T-cell (primary cell): ENCODE results near the gene C3orf20. TPM values are rescaled to one million over a fixed set of nuclear protein-coding genes. Genes with fewer than 3 reads are reported as not detected.

Experiments used
- ATAC-seq, 4 experiments: fragments of 200-7000 bp in 3 of 4; fragments of 150-1000 bp in 1 of 4; cut with Tn5 transposase; replicated peaks in 1 of 4; 1 replicate in 3 of 4; 2 replicates in 1 of 4; pipeline ENCODE4 v1.10.0; 2021; ENCODE audit warnings: moderate library complexity in 3 of 4, mild to moderate bottlenecking in 2 of 4, moderate number of reproducible peaks in 1 of 4
- CTCF ChIA-PET, 2 donors: fragments of 300-600 bp; sonication (Branson Sonifier 250); formaldehyde crosslinking; loops; one replicate each; lab custom pipeline; 2022; ENCODE audit warnings: antibody characterized with exemption in 2 of 2; lab: Charles Lee
- POLR2A ChIA-PET, 2 donors: fragments of 300-600 bp; sonication (Branson Sonifier 250); formaldehyde crosslinking; loops; one replicate each; lab custom pipeline; 2022; ENCODE audit warnings: antibody characterized with exemption in 2 of 2; lab: Charles Lee
- DNase-seq, 35 experiments: peaks; one replicate each; pipeline versions ENCODE4 v3.0.0 to v3.0.0-alpha.2; 2013 to 2023
- H3K27ac ChIP-seq: one replicate; pipeline ENCODE4 v1.5.1; 2013; ENCODE audit warnings: low read length
- H3K27me3 ChIP-seq, 2 experiments: replicated peaks in 1 of 2; 1 replicate in 1 of 2; 2 replicates in 1 of 2; pipeline versions ENCODE4 v1.6.1 to v1.7.0; 2013; ENCODE audit warnings: low read length in 1 of 2, mixed read lengths in 1 of 2; ENCODE audit not compliant: control insufficient read depth in 2 of 2, insufficient read depth in 2 of 2; ENCODE audit errors: extremely low read depth in 1 of 2
- H3K36me3 ChIP-seq, 2 donors: 1 replicate in 1 of 2; 2 replicates in 1 of 2; pipeline versions ENCODE4 v1.6.1 to v1.7.0; 2013; ENCODE audit warnings: low read length in 1 of 2; ENCODE audit not compliant: control insufficient read depth in 2 of 2, insufficient read depth in 1 of 2; ENCODE audit errors: extremely low read depth in 1 of 2
- H3K4me1 ChIP-seq, 2 experiments: 1 replicate in 1 of 2; 2 replicates in 1 of 2; pipeline versions ENCODE4 v1.6.1 to v1.7.0; 2013; ENCODE audit warnings: low read length in 2 of 2, mixed read lengths in 1 of 2; ENCODE audit not compliant: insufficient read depth in 2 of 2, control insufficient read depth in 1 of 2; ENCODE audit errors: extremely low read depth in 1 of 2
- H3K4me3 ChIP-seq, 2 donors: 1 replicate in 1 of 2; 2 replicates in 1 of 2; pipeline versions ENCODE4 v1.5.1 to v1.7.0; 2013; ENCODE audit warnings: mild to moderate bottlenecking in 2 of 2, low read length in 1 of 2, moderate library complexity in 1 of 2; ENCODE audit not compliant: control insufficient read depth in 1 of 2; ENCODE audit errors: extremely low read depth in 1 of 2
- H3K9me3 ChIP-seq: 2 replicates; pipeline ENCODE4 v1.7.0; 2013
- H3K27ac Mint-ChIP-seq, 2 donors: one replicate each; pipeline ENCODE4 v1.8.0; 2020 to 2021; ENCODE audit warnings: mild to moderate bottlenecking in 2 of 2, mixed read lengths in 2 of 2
- H3K27me3 Mint-ChIP-seq, 2 donors: one replicate each; pipeline ENCODE4 v1.8.0; 2021 to 2022; ENCODE audit warnings: mixed read lengths in 2 of 2
- H3K36me3 Mint-ChIP-seq: one replicate; pipeline ENCODE4 v1.8.0; 2021; ENCODE audit warnings: mixed read lengths
- H3K4me1 Mint-ChIP-seq, 3 donors: one replicate each; pipeline ENCODE4 v1.8.0; 2020 to 2022; ENCODE audit warnings: mixed read lengths in 3 of 3, mild to moderate bottlenecking in 1 of 3
- H3K4me3 Mint-ChIP-seq, 3 donors: one replicate each; pipeline ENCODE4 v1.8.0; 2020 to 2022; ENCODE audit warnings: mild to moderate bottlenecking in 3 of 3, mixed read lengths in 3 of 3, moderate library complexity in 3 of 3
- H3K9me3 Mint-ChIP-seq, 3 donors: one replicate each; pipeline ENCODE4 v1.8.0; 2020 to 2022; ENCODE audit warnings: mixed read lengths in 3 of 3
- WGBS: methylation state at CpG from one replicate; pipeline ENCODE4 v1.1.5; 2013; ENCODE audit warnings: missing lambda C conversion rate; ENCODE audit not compliant: insufficient coverage; 5-methylcytosine and 5-hydroxymethylcytosine counted together
- total RNA-seq, 35 experiments: library from RNA in 6 of 35; stranded (reverse) in 6 of 35; fragments of 120-200 nt in 1 of 35; gene quantifications; one replicate each; pipeline versions ENCODE4 v1.2.1 to v1.2.4 and lab custom pipeline; 2013 to 2026

Gene C3orf20
- total RNA-seq, 5 donors from 2014 or later (not counting 1 experiment from before 2014, with no cell fraction given) = 0.19 to 0.82 (median 0.37) TPM

DNA sequence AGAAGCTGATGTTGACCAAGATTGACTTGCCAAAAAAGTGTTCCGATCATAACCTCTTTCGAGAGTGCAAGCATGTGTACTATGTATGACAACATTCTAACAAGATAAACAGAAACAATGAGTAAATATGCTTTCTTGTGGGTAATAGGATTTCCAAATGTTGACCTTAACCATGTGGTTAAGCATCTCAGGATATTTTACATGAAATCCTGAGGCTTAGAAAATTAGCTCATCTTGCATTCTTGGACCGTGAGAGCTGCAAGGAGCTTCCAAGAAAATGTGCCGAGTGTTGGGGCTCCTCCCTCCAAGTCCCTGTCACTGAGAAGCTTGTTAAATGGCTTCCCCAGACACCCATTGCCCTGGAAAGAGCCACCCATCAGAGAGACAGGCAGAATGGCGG is 50.1 kb downstream of the C3orf20 start:
- Mint-ChIP-seq H3K4me1 (no peaks in the 10 kb centered on the region), H3K27ac (no peak overlapping the region), H3K36me3 (peaks cover 13% of the 10 kb centered on the region), H3K9me3 (no peaks in the 10 kb centered on the region), H3K4me3 (no peak overlapping the region), H3K27me3 (peaks cover 0 to 2% of the 10 kb centered on the region in 2 donors)
- 92% methylated on average over 3 of the region's 5 CpGs for WGBS
- ATAC-seq = no peak
- H3K27me3 ChIP-seq = no peaks in the 10 kb centered on the region
- H3K4me3 ChIP-seq = no peak overlapping the region
- CTCF ChIA-PET = no interaction called here
- H3K27ac ChIP-seq = no peak overlapping the region
- POLR2A ChIA-PET = interaction anchor here in 1 of 2 donors (0.6 kb wide), 1 partner anchor 312 kb away, joined by 5 read pairs; no protein-coding TSS in a partner anchor
- H3K4me1 ChIP-seq = no peaks in the 10 kb centered on the region
- no peaks in the 10 kb centered on the region for H3K9me3 ChIP-seq
- no peak for DNase-seq
- no peaks in the 10 kb centered on the region for H3K36me3 ChIP-seq

DNA sequence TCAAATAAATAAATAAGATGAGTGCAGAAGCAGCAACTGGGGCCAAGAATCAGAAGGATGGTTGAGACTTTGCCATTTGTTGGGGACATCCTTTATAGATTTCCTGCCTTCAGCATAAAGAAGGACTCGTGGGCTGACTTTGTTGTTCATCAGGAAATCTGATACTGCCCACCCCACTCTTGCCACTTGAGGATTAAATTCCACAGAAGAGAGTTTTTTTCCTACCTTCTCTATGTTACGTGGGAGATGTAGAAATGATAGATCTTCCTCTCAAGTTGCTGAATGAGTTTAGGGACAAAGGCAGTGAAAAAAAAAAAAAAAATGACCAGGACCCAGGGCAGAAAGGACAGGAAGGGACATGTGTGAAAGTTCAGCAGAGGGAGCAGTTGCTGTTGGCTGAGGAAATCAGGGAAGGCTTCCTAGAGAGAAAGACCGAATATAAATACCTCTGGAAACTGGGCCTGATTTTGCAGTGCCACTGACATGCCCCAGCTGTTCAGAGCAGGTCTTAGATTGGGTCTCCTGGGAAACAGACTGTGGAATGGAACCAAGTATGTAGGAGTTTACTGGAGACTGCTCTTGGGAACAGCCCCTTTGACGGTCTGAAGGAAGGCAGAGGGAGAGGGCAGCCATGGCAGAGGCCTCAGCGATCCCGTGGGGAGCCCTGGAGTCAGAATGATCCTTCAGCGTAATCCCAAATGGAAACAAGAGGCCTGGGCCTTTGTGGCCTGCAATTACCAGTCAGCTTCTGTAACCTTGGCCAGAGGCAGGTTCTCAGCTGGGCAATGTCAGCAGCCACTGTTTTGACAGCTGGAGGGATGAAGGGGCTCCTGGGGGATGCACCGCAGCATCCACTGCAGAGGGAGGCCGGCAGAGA is 50.9 kb downstream of the C3orf20 start:
- H3K27ac ChIP-seq = no peak overlapping the region
- Mint-ChIP-seq H3K27me3 (no peaks in the 10 kb centered on the region), H3K36me3 (peaks cover 10% of the 10 kb centered on the region), H3K4me3 (no peak overlapping the region), H3K4me1 (no peaks in the 10 kb centered on the region), H3K27ac (no peak overlapping the region), H3K9me3 (no peaks in the 10 kb centered on the region)
- no peaks in the 10 kb centered on the region for H3K27me3 ChIP-seq
- no peak for ATAC-seq
- H3K4me3 ChIP-seq = no peak overlapping the region
- no peaks in the 10 kb centered on the region for H3K36me3 ChIP-seq
- no peaks in the 10 kb centered on the region for H3K4me1 ChIP-seq
- CTCF ChIA-PET = no interaction called here
- DNase-seq = no peak
- POLR2A ChIA-PET = no interaction called here
- 91% methylated on average over 7 of the region's 9 CpGs for WGBS
- H3K9me3 ChIP-seq = no peaks in the 10 kb centered on the region

DNA sequence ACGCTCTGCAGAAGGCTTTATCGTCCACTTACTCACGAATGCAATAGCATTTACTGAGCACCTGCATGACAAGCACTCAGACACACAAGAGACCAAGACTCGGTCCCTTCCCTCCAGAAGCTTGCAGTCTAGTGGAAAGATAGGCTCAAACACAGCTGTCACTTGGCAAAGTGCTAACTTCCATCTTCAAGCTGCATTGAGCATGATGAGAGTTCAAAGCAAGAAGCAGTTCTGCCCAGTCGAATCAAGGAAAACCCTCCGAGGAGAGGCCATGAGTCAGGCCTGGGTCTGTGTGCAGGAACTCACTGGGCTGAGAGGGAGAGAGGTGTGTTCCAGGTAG is 51.5 kb downstream of the C3orf20 start:
- Mint-ChIP-seq H3K36me3 (peaks cover 10% of the 10 kb centered on the region), H3K4me3 (no peak overlapping the region), H3K9me3 (no peaks in the 10 kb centered on the region), H3K27me3 (no peaks in the 10 kb centered on the region), H3K4me1 (no peaks in the 10 kb centered on the region), H3K27ac (no peak overlapping the region)
- no peaks in the 10 kb centered on the region for H3K9me3 ChIP-seq
- 84% methylated on average over 6 of the region's 6 CpGs for WGBS
- H3K4me3 ChIP-seq = no peak overlapping the region
- H3K27ac ChIP-seq = no peak overlapping the region
- no peaks in the 10 kb centered on the region for H3K36me3 ChIP-seq
- no peak for ATAC-seq
- H3K27me3 ChIP-seq = no peaks in the 10 kb centered on the region
- CTCF ChIA-PET = no interaction called here
- no peaks in the 10 kb centered on the region for H3K4me1 ChIP-seq
- POLR2A ChIA-PET = no interaction called here
- no peak for DNase-seq

DNA sequence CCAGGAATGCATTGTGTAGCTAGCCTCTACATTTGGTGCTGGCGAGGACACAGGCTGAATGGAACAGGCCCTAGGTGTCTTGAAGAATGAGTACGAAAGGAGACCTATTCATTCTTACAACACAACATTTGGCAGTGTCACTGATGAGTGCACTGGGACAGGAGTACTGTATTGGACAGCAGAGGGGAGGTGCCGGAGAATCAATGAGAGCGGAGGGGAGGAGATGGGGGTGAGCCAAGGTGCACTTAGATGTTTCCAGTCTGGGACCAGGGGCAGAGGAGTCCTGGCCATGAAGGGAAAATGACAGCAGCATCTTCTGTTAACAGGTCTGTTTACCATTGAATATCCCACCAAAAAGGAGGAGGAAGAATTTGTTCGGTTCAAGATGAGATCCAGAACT is 53.2 kb downstream of the C3orf20 start:
- DNase-seq (no peak), ATAC-seq (no peak)
- no peak overlapping the region for H3K27ac ChIP-seq
- H3K27me3 ChIP-seq = no peaks in the 10 kb centered on the region
- H3K4me3 ChIP-seq = no peak overlapping the region
- H3K36me3 ChIP-seq = no peaks in the 10 kb centered on the region
- no peak overlapping the region for H3K4me3 Mint-ChIP-seq
- H3K9me3 Mint-ChIP-seq = no peaks in the 10 kb centered on the region
- no peaks in the 10 kb centered on the region for H3K36me3 Mint-ChIP-seq
- no peaks in the 10 kb centered on the region for H3K27me3 Mint-ChIP-seq
- no peaks in the 10 kb centered on the region for H3K4me1 Mint-ChIP-seq
- H3K4me1 ChIP-seq = no peaks in the 10 kb centered on the region
- CTCF ChIA-PET = interaction anchor here in 1 of 2 donors (0.5 kb wide), 1 partner anchor 52 kb away, joined by 6 read pairs; no protein-coding TSS in a partner anchor
- no peaks in the 10 kb centered on the region for H3K9me3 ChIP-seq
- no peak overlapping the region for H3K27ac Mint-ChIP-seq
- no CpG with 5 or more reads among the region's 5 CpGs for WGBS
- POLR2A ChIA-PET = no interaction called here

DNA sequence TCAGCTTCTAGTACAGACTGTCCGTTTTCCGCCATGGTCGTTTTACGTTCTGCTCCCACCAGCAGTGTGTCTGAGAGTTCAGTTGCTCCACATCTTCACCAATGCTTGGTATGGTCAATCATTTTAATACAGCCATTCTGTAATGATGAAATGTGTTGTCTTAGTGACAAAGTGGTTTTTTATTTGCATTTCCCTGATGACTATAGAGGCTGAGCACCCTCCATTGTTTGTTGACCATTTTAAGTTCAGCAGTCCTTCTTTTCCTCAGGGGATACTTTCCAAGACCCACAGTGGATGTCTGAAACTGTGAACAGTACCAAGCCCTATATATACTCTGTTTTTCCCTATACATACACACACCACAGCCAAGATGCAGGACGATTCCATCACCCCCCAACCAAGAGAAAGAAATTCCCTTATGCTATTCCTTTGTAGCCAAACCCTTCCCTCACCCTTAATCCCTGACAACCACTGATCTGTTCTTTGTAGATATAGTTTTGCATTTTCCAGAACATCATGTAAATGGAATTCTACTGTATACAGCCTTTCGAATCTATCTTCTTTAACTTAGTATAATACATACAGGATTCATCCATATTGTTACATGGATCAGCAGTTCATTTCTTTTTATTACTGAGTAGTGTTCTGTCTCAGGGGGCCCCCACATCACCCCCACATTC is 55.9 kb downstream of the C3orf20 start:
- Histone ChIP-seq H3K4me3 (no peak overlapping the region), H3K36me3 (no peaks in the 10 kb centered on the region), H3K27ac (no peak overlapping the region), H3K4me1 (no peaks in the 10 kb centered on the region), H3K27me3 (no peaks in the 10 kb centered on the region), H3K9me3 (no peaks in the 10 kb centered on the region)
- Mint-ChIP-seq H3K27ac (no peak overlapping the region), H3K27me3 (no peaks in the 10 kb centered on the region), H3K36me3 (no peaks in the 10 kb centered on the region), H3K9me3 (no peaks in the 10 kb centered on the region), H3K4me1 (no peaks in the 10 kb centered on the region), H3K4me3 (no peak overlapping the region)
- no CpG with 5 or more reads among the region's 6 CpGs for WGBS
- ChIA-PET POLR2A (no interaction called here), CTCF (no interaction called here)
- no peak for ATAC-seq
- DNase-seq = no peak

DNA sequence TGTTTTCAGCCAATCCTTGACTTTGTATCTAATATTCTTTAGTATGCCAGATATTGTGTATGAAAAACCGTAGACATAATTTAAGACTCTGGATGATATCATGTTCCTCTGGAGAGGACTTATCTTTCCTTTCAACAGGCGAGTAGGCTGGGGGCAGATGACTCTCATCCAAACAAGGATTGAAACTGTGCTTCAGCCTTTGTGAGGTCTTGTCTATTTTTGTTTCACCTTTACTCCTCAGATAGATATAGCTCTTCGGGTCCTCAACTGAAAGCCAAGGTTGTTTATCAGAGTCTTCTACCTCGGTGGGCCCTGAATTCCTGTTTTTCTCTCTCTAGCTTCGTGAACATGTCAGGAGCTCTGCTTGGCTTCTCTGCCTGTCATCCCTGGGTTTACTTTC is 66.0 kb downstream of the C3orf20 start:
- Mint-ChIP-seq H3K27ac (no peak overlapping the region), H3K27me3 (peaks cover 22 to 28% of the 10 kb centered on the region in 2 donors), H3K4me1 (no peaks in the 10 kb centered on the region), H3K4me3 (no peak overlapping the region), H3K36me3 (peaks cover 7% of the 10 kb centered on the region), H3K9me3 (peaks cover 0 to 8% (median 0%) of the 10 kb centered on the region in 3 donors)
- Histone ChIP-seq H3K4me1 (no peaks in the 10 kb centered on the region), H3K4me3 (no peak overlapping the region), H3K9me3 (no peaks in the 10 kb centered on the region), H3K36me3 (no peaks in the 10 kb centered on the region), H3K27me3 (peaks cover 0 to 8% of the 10 kb centered on the region in 2 experiments), H3K27ac (no peak overlapping the region)
- WGBS = 82% methylated on average over 2 of the region's 5 CpGs
- DNase-seq (no peak), ATAC-seq (no peak)
- POLR2A ChIA-PET = interaction anchor here in 1 of 2 donors (0.6 kb wide), 1 partner anchor 16 kb away, joined by 3 read pairs; no protein-coding TSS in a partner anchor
- CTCF ChIA-PET = interaction anchor here in 1 of 2 donors (0.6 kb wide), 1 partner anchor 34 kb away, joined by 3 read pairs; no protein-coding TSS in a partner anchor
